Esophagus squamous epithelium (tissue), 5 donors: ENCODE measurements around the gene LMX1B. TPM values are rescaled to one million over a fixed set of nuclear protein-coding genes. Genes with fewer than 3 reads are reported as not detected.

ENCODE experiments used
- DNase-seq: peaks from one replicate; lab custom pipeline; 2025; lab: John Stamatoyannopoulos, UW
- H3K27ac ChIP-seq, 4 donors: fragments of 200-600 bp; sonication (generic); one replicate each; pipeline ENCODE4 v1.5.1; 2016 to 2019; ENCODE audit warnings: mild to moderate bottlenecking in 1 of 4
- H3K27me3 ChIP-seq, 4 donors: fragments of 200-600 bp; sonication (generic); 1 replicate in 3 of 4; 2 replicates in 1 of 4; pipeline versions ENCODE4 v1.5.1 to v1.6.0; 2017 to 2021; ENCODE audit warnings: antibody characterized with exemption in 1 of 4
- H3K36me3 ChIP-seq, 3 donors: fragments of 200-600 bp; sonication (generic); one replicate each; pipeline ENCODE4 v1.5.1; 2016 to 2019
- H3K4me1 ChIP-seq, 3 donors: fragments of 200-600 bp; sonication (generic); one replicate each; pipeline ENCODE4 v1.5.1; 2017 to 2019
- H3K4me3 ChIP-seq, 4 donors: fragments of 200-600 bp; sonication (generic); 1 replicate in 3 of 4; 2 replicates in 1 of 4; pipeline ENCODE4 v1.5.1; 2016 to 2019; ENCODE audit warnings: mild to moderate bottlenecking in 2 of 4, moderate library complexity in 1 of 4
- H3K9me3 ChIP-seq, 3 donors: fragments of 200-600 bp; sonication (generic); one replicate each; pipeline ENCODE4 v1.5.1; 2016 to 2019
- POLR2A ChIP-seq, 4 donors: fragments of 450-650 bp; IDR thresholded peaks; one replicate each; pipeline ENCODE4 v1.6.1; 2017; ENCODE audit warnings: antibody characterized with exemption in 4 of 4, mild to moderate bottlenecking in 4 of 4, moderate library complexity in 3 of 4
- WGBS, 2 donors: methylation state at CpG; one replicate each; pipeline ENCODE4 v1.1.5; 2018; 5-methylcytosine and 5-hydroxymethylcytosine counted together
- intact Hi-C: fragments of 100-400 bp; cut with DNase I; formaldehyde crosslinking; loops from one replicate; pipeline ENCODE4 v1.15.0; 2022
- total RNA-seq, 4 donors: library from RNA; depleted of rRNA; stranded (reverse); fragments of >200 nt; gene quantifications; one replicate each; pipeline ENCODE4 v1.1.0, GENCODE V29; 2016
- TF ChIP-seq, protein P1 (sequence below), 6 experiments: fragments of 450-650 bp in 4 of 6; fragments of 200-600 bp in 2 of 6; sonication (generic) in 2 of 6; IDR thresholded peaks; one replicate each; pipeline ENCODE4 v1.5.1; 2016 to 2019; ENCODE audit warnings: antibody characterized with exemption in 6 of 6, mild to moderate bottlenecking in 4 of 6, moderate library complexity in 4 of 6
- donor health status: DM: yes; HTN: yes; CAD: no.

Gene LMX1B
- total RNA-seq, 4 donors from 2014 or later = 0.23 TPM; not detected in 3

DNA sequence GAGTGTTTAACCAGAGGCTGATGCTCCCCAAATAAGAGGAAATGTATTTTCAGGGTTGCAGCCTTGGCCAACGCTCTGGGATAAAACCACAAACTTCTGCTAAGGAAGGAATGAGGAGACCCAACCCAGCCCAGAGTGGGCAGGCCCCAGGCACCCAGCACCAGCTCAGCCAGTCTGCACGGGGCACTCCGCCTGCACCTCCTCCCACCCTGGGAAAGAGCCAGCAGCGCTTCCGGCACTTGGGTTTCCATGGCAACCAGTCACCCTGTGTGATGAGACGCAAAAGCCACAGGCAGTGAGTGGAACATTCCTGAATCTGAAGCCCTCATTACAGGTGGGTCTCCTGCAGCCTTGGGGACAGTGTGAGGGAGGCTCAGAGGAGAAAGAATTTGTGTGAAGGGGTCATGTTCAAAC lies 105.9 kb downstream of the LMX1B start:
- WGBS, 2 donors = 3 to 12% methylated on average over 6 of the region's 6 CpGs
- H3K27ac ChIP-seq = peak overlapping the region in 2 of 4 donors; percentile 16 to 17
- H3K27me3 ChIP-seq = peaks cover 0 to 73% (median 0%) of the 10 kb centered on the region in 4 donors
- intact Hi-C loops = no loop called here
- H3K36me3 ChIP-seq = no peaks in the 10 kb centered on the region
- H3K4me1 ChIP-seq = peaks cover 16 to 51% (median 21%) of the 10 kb centered on the region in 3 donors
- no peak for DNase-seq
- H3K4me3 ChIP-seq = no peak overlapping the region
- no peaks in the 10 kb centered on the region for H3K9me3 ChIP-seq
- no peak for TF ChIP-seq POLR2A (IDR thresholded peaks at IDR 0.05)
- TF ChIP-seq, protein P1, sequence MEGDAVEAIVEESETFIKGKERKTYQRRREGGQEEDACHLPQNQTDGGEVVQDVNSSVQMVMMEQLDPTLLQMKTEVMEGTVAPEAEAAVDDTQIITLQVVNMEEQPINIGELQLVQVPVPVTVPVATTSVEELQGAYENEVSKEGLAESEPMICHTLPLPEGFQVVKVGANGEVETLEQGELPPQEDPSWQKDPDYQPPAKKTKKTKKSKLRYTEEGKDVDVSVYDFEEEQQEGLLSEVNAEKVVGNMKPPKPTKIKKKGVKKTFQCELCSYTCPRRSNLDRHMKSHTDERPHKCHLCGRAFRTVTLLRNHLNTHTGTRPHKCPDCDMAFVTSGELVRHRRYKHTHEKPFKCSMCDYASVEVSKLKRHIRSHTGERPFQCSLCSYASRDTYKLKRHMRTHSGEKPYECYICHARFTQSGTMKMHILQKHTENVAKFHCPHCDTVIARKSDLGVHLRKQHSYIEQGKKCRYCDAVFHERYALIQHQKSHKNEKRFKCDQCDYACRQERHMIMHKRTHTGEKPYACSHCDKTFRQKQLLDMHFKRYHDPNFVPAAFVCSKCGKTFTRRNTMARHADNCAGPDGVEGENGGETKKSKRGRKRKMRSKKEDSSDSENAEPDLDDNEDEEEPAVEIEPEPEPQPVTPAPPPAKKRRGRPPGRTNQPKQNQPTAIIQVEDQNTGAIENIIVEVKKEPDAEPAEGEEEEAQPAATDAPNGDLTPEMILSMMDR (IDR thresholded peaks at IDR 0.05) = no peak

DNA sequence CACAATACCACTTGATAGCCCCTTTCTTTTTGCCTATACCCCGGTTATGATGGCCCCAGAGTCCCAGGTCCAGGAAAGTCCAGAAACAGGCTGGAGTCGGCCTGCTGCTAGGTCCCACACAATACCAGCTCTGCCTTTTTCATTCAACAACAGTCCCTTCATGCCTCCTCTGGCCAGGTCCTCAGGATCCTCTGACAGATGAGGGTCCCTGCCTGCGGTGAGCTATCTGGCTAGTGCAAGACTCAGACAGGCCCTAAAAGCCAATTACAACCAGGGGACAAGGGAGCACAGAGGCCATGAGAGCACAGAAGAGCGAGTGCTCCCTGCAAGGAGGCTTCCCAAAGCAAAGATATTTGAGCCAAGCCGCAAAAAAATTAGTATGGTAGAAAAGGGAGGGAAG lies 106.3 kb downstream of the LMX1B start:
- Histone ChIP-seq H3K36me3 (no peaks in the 10 kb centered on the region), H3K27ac (peak overlapping the region in 2 of 4 donors; percentile 16 to 17), H3K27me3 (peaks cover 0 to 70% (median 0%) of the 10 kb centered on the region in 4 donors), H3K4me1 (peaks cover 16 to 51% (median 21%) of the 10 kb centered on the region in 3 donors), H3K4me3 (no peak overlapping the region), H3K9me3 (no peaks in the 10 kb centered on the region)
- no peak for DNase-seq
- TF ChIP-seq, protein P1 (IDR thresholded peaks at IDR 0.05) = no peak
- TF ChIP-seq POLR2A (IDR thresholded peaks at IDR 0.05) = no peak
- intact Hi-C loops = no loop called here
- 70 to 71% methylated on average over 3 to 4 of the region's 5 CpGs for WGBS, 2 donors

DNA sequence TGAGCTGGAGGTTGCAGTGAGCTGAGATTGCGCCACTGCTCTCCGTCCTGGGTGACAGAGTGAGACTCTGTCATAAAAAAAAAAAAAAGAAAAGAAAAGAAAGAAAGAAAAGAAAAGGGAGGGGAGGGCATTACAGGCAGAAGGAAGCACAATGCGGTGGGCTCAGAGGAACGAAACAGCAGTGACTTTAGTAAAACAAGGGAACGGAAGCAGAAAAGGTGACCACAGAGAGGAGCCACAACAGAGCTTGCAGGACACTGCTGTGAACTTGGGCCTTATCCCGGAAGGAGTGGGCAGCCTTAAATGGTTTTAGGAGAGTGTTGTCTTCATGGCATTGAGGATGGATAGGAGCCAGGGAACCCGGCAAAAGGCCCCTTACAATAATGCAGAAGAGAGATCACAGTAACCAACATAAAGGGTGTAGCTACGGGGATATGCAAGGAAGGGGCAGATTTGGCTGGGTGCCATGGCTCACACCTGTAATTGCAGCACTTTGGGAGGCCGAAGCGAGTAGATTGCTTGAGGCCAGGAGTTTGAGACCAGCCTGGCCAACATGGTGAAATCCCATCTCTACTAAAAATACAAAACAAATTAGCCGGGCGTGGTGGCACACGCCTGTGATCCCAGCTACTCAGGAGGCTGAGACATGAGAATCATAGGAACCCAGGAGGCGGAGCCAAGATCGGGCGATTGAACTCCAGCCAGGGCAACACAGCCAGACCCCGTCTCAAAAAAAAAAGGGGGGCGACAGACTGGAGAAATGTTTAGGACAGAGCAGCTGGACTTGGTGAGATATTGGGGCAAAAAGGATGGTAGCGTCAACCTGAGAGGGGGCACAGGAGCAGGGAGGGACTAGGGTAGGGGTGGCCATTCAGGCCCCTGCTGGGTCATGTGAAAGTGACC lies 107.2 kb downstream of the LMX1B start:
- peaks cover 0 to 62% (median 0%) of the 10 kb centered on the region in 4 donors for H3K27me3 ChIP-seq
- TF ChIP-seq, protein P1 (IDR thresholded peaks at IDR 0.05) = no peak
- no peak for TF ChIP-seq POLR2A (IDR thresholded peaks at IDR 0.05)
- intact Hi-C loops = no loop called here
- no peaks in the 10 kb centered on the region for H3K9me3 ChIP-seq
- WGBS, 2 donors = 61 to 69% methylated on average over 19 of the region's 19 CpGs
- DNase-seq = no peak
- no peaks in the 10 kb centered on the region for H3K36me3 ChIP-seq
- no peak overlapping the region for H3K4me3 ChIP-seq
- peak overlapping the region in 1 of 4 donors; percentile 80 for H3K27ac ChIP-seq
- H3K4me1 ChIP-seq = peaks cover 16 to 51% (median 21%) of the 10 kb centered on the region in 3 donors

DNA sequence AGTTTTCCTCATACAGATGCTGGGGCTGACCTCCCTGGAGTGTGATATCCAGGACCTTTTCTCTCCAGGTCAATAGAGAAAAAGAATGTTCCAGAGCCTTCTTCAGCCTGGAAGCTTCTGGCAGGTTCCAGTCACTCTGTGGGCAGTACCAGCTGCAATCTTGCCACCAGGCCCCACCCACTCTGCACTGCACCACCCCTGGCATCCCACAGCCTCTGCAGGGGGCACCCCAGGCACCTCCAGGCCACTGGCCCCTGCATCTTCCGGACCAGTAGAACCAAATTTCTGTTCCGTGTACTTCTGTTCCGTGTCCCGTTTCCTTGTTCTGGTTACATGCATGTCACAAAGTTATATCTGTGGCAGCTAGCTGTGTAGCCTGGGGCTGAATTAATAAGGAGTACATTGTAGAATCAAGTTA lies 107.8 kb downstream of the LMX1B start:
- H3K27me3 ChIP-seq = peaks cover 0 to 56% (median 0%) of the 10 kb centered on the region in 4 donors
- 67 to 70% methylated on average over 4 of the region's 4 CpGs for WGBS, 2 donors
- TF ChIP-seq POLR2A (IDR thresholded peaks at IDR 0.05) = no peak
- TF ChIP-seq, protein P1 (IDR thresholded peaks at IDR 0.05) = no peak
- no peaks in the 10 kb centered on the region for H3K36me3 ChIP-seq
- intact Hi-C loops = no loop called here
- peaks cover 16 to 51% (median 21%) of the 10 kb centered on the region in 3 donors for H3K4me1 ChIP-seq
- DNase-seq = no peak
- H3K9me3 ChIP-seq = no peaks in the 10 kb centered on the region
- H3K27ac ChIP-seq = peak overlapping the region in 3 of 4 donors; percentile 80 to 91 (median 87)
- H3K4me3 ChIP-seq = no peak overlapping the region
